IPS-15b (cell line): ENCODE measurements around the gene UROS.

ENCODE experiments used
- H3K27me3 ChIP-seq: one replicate; pipeline ENCODE4 v1.6.1; 2013; ENCODE audit warnings: low read length; ENCODE audit not compliant: control insufficient read depth, insufficient read depth
- H3K36me3 ChIP-seq: one replicate; pipeline ENCODE4 v1.6.1; 2013; ENCODE audit warnings: low read length; ENCODE audit not compliant: control insufficient read depth, insufficient read depth
- H3K4me1 ChIP-seq: one replicate; pipeline ENCODE4 v1.6.1; 2013; ENCODE audit warnings: mild to moderate bottlenecking, low read length; ENCODE audit not compliant: control insufficient read depth, insufficient read depth
- H3K4me3 ChIP-seq: one replicate; pipeline ENCODE4 v1.5.1; 2013; ENCODE audit warnings: low read depth, low read length
- H3K9ac ChIP-seq: one replicate; pipeline ENCODE4 v1.6.1; 2013; ENCODE audit warnings: low read depth, mild to moderate bottlenecking, low read length
- H3K9me3 ChIP-seq: one replicate; pipeline ENCODE4 v1.6.1; 2013; ENCODE audit warnings: mild to moderate bottlenecking, low read length; ENCODE audit not compliant: control insufficient read depth, insufficient read depth

The UROS gene

GRCh38 chr10:125799451-125800182 is 23.4 kb downstream of the UROS start:
- H3K9ac ChIP-seq, result no peak overlapping the region
- H3K9me3 ChIP-seq, result no peaks in the 10 kb centered on the region
- peaks cover 2% of the 10 kb centered on the region for H3K36me3 ChIP-seq
- no peaks in the 10 kb centered on the region for H3K4me1 ChIP-seq
- no peaks in the 10 kb centered on the region for H3K27me3 ChIP-seq
- H3K4me3 ChIP-seq, result no peak overlapping the region

DNA sequence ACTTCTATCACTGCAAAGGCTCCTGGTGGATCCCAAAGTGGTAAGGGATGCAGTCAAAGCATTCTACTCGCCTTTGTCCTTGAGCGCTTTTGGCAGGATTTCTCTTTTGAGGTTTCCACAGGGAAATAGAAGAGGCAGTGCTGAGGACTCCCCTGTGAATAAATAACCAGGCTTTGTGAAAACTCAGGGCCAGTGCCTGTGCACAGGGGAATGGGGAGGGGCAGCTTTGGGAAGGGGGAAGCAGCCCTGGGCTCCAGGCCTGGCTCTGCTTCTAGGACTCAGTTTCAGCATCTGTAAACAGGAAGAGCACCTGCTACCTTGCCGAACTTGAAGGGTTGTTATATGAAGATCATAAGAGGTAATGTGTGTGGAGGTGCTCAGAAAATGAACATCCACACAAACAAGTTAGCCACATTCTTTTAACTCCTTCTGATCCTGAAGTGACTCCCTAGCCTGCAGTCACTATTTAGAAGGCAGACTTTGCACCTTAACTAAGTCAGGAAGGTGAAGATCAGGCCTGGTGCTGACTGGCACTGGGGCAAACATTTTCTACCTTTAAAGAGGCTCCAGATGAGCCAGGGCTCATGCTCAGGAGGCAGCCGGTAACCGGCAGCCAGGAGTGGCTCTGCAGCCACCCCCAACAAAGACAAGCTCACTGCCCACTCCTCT is 24.9 kb downstream of the UROS start:
- H3K4me1 ChIP-seq, result no peaks in the 10 kb centered on the region

DNA sequence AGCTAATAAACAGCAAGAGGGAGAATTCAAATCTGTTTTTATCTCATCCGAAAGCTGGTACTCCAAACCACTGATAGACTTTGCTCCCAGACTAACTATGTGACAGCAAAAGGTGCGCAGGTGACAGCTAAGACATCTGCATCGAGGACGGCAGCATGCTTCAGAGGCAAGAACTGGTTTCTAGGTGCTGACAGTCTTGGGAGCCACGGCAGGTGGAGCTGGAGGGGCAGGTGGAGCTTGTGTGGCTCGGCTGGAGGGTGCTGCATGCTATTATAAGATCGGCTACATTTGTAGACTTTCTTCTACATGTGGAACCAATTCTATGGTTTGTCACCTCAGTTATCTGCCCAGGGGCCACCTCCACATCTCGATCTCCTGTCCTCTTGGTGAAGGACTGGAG is 25.6 kb downstream of the UROS start:
- Histone ChIP-seq H3K4me1 (no peaks in the 10 kb centered on the region), H3K27me3 (no peaks in the 10 kb centered on the region), H3K9ac (no peak overlapping the region), H3K4me3 (no peak overlapping the region), H3K9me3 (no peaks in the 10 kb centered on the region), H3K36me3 (peaks cover 8% of the 10 kb centered on the region)

More for the DNA sequence above, 24.9 kb downstream of the UROS start:
- Histone ChIP-seq H3K4me3 (no peak overlapping the region), H3K36me3 (peaks cover 2% of the 10 kb centered on the region), H3K27me3 (no peaks in the 10 kb centered on the region), H3K9ac (no peak overlapping the region), H3K9me3 (no peaks in the 10 kb centered on the region)

GRCh38 chr10:125795637-125796190 is 27.3 kb downstream of the UROS start:
- Histone ChIP-seq H3K9me3 (no peaks in the 10 kb centered on the region), H3K4me1 (no peaks in the 10 kb centered on the region), H3K27me3 (no peaks in the 10 kb centered on the region), H3K4me3 (no peak overlapping the region), H3K9ac (no peak overlapping the region), H3K36me3 (peaks cover 12% of the 10 kb centered on the region)

- Histone ChIP-seq H3K4me1 (no peaks in the 10 kb centered on the region), H3K4me3 (no peak overlapping the region), H3K9ac (no peak overlapping the region), H3K36me3 (peaks cover 12% of the 10 kb centered on the region), H3K27me3 (no peaks in the 10 kb centered on the region), H3K9me3 (no peaks in the 10 kb centered on the region)
These were observed 27.9 kb downstream of the UROS start for GRCh38 chr10:125795128-125795527.

DNA sequence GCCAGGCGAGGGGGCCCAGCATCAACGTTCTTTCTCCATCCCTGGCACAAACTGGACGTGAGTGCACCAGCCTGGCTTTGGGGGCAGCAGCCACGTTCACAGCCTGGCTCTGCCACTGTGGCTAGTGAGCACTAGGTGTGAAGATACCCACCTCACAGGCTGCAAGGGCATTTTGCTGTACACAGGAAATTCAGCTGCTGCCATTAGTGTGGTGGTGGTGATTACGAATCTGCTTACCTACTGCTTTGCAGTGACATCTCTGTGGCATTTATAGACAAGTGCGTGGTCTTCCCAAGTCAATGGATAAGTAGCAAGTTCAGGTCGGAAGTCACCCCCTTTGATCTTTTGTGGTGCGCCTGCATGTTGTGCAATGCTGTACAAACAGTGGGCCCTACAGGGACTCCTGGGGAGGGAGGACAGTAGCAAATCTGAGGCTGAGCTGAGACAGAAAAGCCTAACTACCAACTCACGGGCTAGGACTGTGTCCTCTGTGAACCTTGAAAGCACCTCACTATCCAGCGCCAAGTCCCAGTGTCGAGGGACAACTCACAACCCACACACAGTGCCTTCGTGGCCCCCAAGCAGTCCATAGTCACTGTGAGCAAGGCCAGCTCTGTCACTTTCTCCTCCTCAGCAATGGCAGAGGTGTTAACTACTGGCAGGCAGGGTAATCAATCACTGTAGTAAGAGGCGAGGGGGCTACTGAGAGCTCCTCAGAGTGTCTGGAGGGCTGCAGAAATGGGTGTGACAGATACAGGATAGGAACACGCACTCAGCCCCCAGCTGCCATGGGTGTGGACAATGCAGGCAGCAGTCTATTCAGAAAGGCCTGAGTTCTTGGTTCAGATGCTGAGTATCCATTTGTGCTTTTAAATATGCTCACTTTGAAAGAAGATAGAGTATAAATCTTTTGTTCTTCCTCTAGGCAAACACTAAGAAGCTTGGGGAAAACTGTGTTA is 30.4 kb downstream of the UROS start:
- Histone ChIP-seq H3K4me1 (no peaks in the 10 kb centered on the region), H3K9ac (no peak overlapping the region), H3K27me3 (no peaks in the 10 kb centered on the region), H3K36me3 (peaks cover 14% of the 10 kb centered on the region), H3K9me3 (no peaks in the 10 kb centered on the region), H3K4me3 (no peak overlapping the region)

DNA sequence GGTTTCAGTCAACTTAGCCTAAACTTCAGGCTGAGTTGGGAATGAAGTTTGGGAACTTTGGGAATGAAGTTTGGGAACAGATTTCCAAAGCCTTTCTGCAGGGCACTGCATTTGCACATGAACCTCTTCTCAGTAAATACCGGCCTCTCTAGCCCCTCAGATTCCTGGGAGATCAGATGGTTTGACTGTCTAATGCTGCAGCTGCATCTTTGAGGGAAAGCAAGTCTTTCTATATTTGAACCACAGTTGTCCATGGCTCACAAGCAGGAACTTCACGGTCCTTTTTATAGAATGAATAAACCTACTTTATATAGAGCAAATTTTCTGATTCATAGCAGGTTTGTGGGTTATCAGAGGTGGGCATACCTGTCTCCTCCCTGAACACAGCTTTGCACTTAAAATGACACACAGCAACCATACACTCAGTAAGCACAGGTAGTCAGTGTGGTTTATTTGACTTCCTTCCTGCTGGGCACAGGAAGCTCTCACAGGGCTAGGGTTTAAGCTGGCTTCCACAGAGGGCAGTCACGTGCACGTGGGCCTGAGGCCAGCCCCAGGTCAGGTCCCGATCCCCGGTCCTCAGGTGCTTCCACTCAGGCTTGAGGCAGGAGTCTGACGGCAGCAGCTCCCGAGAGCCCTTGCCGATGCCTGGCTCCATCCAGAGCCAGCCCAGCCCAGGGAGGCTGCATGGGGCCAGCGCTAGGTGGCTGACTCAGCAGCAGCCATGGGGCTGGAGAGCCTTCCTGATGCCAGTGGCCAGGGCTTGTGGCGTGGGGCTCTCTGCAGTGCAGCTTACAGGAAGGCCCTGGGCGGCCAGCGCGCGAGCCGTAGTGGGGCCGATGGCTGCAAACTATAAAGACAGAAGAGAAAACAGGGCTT is 34.7 kb downstream of the UROS start:
- H3K9ac ChIP-seq, result no peak overlapping the region
- H3K4me3 ChIP-seq, result no peak overlapping the region
- no peaks in the 10 kb centered on the region for H3K27me3 ChIP-seq
- no peaks in the 10 kb centered on the region for H3K4me1 ChIP-seq
- H3K9me3 ChIP-seq, result no peaks in the 10 kb centered on the region
- H3K36me3 ChIP-seq, result peaks cover 12% of the 10 kb centered on the region

GRCh38 chr10:125785791-125786190 is 37.3 kb downstream of the UROS start:
- no peaks in the 10 kb centered on the region for H3K27me3 ChIP-seq
- H3K4me1 ChIP-seq, result no peaks in the 10 kb centered on the region
- peaks cover 3% of the 10 kb centered on the region for H3K36me3 ChIP-seq
- H3K9ac ChIP-seq, result no peak overlapping the region
- no peak overlapping the region for H3K4me3 ChIP-seq
- H3K9me3 ChIP-seq, result no peaks in the 10 kb centered on the region

DNA sequence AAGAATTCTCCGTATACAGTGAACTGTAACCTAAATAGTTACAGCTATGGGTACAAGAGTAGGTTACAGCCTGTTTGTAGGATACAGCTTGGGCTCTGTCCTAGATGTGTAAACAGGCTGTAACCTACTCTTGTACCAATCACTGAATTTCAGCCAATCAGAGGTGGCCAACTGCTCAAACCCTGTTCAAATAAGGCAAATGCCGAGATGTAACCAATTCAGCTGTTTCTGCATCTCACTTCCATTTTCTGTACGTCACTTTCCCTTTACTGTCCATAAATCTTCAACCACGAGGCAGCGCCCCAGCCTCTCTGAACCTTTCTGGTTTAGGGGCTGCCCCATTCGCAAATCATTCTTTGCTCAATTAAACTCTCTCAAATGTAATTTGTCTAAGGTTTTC is 39.1 kb downstream of the UROS start:
- Histone ChIP-seq H3K9ac (no peak overlapping the region), H3K4me1 (no peaks in the 10 kb centered on the region), H3K9me3 (no peaks in the 10 kb centered on the region), H3K27me3 (no peaks in the 10 kb centered on the region), H3K4me3 (no peak overlapping the region), H3K36me3 (peaks cover 3% of the 10 kb centered on the region)

DNA sequence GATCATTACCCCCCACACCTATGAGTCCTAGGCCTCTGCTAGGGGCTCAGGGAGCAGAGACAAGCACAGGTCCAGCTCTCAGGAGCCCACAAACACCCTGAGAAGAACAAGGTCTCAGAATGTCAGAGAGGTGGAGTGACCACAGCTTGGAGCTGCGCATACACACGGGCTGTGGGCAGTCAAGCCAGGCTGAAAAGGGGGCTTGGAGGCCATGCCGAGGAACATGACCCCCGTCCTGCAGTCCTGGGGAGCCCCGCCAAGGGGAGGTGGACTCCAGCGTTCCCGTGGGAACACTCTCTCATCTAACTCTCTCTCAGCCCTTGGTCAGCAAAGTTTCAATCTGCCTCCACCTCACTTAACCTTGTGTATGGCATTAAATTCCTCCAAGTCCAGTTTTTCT is 39.6 kb downstream of the UROS start:
- Histone ChIP-seq H3K4me3 (no peak overlapping the region), H3K27me3 (no peaks in the 10 kb centered on the region)

DNA sequence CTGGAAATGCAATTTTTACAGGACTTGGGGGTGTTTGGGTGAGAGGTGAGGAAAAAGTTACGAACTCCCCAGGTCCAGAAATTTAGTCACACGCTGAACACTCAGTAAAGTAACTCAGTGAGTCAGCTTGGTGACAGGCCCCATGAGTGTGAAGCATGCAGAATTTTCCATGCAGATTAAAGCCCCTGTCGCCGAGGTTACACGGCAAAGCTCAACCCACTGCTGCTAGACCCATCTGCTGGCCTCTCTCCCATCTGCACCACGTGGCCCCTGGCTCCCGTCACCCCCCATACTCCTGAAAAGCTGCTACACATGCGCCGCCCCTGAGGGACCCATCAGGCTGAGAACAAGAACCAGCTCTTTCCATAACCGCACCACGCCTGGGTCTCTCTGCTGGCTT is 40.4 kb downstream of the UROS start:
- Histone ChIP-seq H3K4me3 (no peak overlapping the region), H3K27me3 (no peaks in the 10 kb centered on the region), H3K36me3 (no peaks in the 10 kb centered on the region), H3K4me1 (no peaks in the 10 kb centered on the region), H3K9me3 (no peaks in the 10 kb centered on the region), H3K9ac (no peak overlapping the region)

More for the DNA sequence above, 39.6 kb downstream of the UROS start:
- H3K4me1 ChIP-seq, result no peaks in the 10 kb centered on the region
- H3K9me3 ChIP-seq, result no peaks in the 10 kb centered on the region
- peaks cover under 1% of the 10 kb centered on the region for H3K36me3 ChIP-seq
- H3K9ac ChIP-seq, result no peak overlapping the region
